GM12873 (cell line): ENCODE data around the gene INVS.

ENCODE experiments used
- TF ChIP-seq, protein P1 (sequence below): IDR thresholded peaks from 2 replicates; pipeline ENCODE4 v1.5.1; 2012; ENCODE audit warnings: low read depth, mild to moderate bottlenecking, moderate library complexity, low read length, control low read depth; ENCODE audit not compliant: insufficient read depth; ENCODE audit errors: missing control alignments

Gene INVS

DNA sequence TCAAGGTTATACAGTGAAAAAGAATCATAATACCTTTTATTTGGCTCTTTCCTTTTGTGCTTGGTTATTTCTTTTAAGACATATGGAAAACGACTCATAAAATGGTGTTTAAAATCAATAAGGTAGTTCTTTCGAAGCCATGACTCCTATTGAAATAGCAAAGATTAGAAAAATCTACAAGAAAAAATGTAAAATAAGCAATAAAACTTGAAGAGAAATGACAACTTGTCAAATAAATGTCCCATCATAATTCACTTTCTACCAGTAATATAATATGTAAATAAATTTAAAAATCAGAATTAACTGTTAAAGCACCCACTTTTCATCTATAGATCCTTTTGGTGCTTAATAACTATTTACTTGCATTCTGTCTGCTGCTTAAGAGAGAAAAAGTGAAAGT lies 241.2 kb downstream of the INVS start:
- TF ChIP-seq, protein P1, sequence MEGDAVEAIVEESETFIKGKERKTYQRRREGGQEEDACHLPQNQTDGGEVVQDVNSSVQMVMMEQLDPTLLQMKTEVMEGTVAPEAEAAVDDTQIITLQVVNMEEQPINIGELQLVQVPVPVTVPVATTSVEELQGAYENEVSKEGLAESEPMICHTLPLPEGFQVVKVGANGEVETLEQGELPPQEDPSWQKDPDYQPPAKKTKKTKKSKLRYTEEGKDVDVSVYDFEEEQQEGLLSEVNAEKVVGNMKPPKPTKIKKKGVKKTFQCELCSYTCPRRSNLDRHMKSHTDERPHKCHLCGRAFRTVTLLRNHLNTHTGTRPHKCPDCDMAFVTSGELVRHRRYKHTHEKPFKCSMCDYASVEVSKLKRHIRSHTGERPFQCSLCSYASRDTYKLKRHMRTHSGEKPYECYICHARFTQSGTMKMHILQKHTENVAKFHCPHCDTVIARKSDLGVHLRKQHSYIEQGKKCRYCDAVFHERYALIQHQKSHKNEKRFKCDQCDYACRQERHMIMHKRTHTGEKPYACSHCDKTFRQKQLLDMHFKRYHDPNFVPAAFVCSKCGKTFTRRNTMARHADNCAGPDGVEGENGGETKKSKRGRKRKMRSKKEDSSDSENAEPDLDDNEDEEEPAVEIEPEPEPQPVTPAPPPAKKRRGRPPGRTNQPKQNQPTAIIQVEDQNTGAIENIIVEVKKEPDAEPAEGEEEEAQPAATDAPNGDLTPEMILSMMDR: no peak

DNA sequence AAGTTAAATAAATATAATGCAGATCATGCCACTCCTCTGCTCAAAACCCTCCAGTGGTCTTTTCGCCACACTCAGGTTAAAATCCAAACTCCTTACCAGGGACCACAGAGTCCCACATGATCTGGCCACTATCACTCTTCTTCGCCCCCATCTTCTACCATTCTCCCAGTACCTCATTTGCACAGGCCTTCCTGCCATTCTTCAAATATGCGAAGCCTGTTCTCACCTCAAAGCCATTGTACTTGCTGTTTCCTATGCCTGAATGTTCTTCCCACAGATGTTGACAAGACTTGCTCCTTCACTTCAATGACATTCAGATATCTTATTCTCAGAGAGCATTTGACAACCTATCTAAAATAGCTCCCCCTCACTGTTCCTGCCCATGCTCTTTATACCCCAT lies 242.8 kb downstream of the INVS start:
- TF ChIP-seq, protein P1: no peak

DNA sequence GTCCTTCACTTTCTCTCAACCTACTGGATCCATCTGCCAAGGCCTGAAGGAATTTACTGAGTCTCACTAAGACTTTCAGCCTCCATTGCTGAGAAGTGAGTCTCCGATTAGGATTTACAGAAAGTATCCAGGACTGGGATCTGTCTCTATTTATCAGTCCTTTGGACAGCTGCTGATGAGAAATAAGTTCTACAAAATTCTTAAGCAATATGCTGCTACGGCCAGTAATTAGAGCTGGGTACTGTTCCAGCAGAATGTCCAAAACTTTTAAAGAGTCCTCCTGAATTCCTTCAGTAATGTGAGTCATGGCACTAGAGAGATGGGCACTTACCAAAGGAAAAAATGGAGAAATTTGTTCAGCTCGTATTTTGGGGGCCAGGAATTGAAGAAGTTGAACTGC lies 247.8 kb downstream of the INVS start:
- TF ChIP-seq, protein P1: no peak

DNA sequence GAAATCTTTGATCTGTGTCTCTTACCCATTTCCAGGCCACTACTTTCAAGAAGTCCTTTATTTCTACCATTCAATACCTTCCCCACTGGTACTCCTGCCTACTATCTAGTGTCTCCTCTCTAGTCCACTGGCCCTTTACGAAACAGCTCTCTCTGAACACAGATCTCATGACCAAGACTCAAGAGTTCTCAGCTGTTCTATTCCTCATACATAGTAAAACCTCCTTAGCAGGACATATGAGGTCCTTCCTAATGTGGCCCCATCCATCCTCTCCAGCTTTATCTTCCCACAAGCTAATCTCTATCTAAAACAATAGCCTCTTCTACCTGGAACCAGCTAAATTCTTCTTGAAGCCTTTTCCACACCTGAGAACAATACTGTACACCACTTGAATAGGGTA lies 251.1 kb downstream of the INVS start:
- TF ChIP-seq, protein P1: no peak
